ENCODE measurements around the gene MAP4K5.

GRCh38 chr14:50462111-50462510 is 70.3 kb downstream of the MAP4K5 start:
- TF ChIP-seq CTCF (CRISPR knock-in tag; IDR thresholded peaks at IDR 0.05), result no peak
- TF ChIP-seq YY1 (IDR thresholded peaks at IDR 0.05; ENCODE audit: insufficient read depth, insufficient replicate concordance, low read depth, low read length), result no peak
- no peak for TF ChIP-seq SETDB1 (CRISPR knock-in tag; IDR thresholded peaks at IDR 0.05; ENCODE audit: borderline replicate concordance)
- no peak for TF ChIP-seq DNMT3B (CRISPR knock-in tag; conservative IDR thresholded peaks at IDR 0.05)
- TF ChIP-seq ZNF33A (CRISPR knock-in tag; IDR thresholded peaks at IDR 0.05; ENCODE audit: borderline replicate concordance), result no peak
- no peak for TF ChIP-seq ZNF10 (CRISPR knock-in tag; IDR thresholded peaks at IDR 0.05; ENCODE audit: borderline replicate concordance, low read depth)
- no peak for TF ChIP-seq HMG20B (CRISPR knock-in tag; conservative IDR thresholded peaks at IDR 0.05)
- TF ChIP-seq ZNF18 (CRISPR knock-in tag; IDR thresholded peaks at IDR 0.05; ENCODE audit: insufficient replicate concordance), result no peak
- no peak for TF ChIP-seq ATF2 (CRISPR knock-in tag; IDR thresholded peaks at IDR 0.05)
- TF ChIP-seq NFYB (CRISPR knock-in tag; IDR thresholded peaks at IDR 0.05), result no peak
